PC-3 (cell line): ENCODE results near the gene NMNAT2. TPM values are rescaled to one million over a fixed set of nuclear protein-coding genes. Genes with fewer than 3 reads are reported as not detected.

Source experiments
- ATAC-seq: fragments of 200-7000 bp; cut with Tn5 transposase; 2 replicates; pipeline ENCODE4 v1.9.1; 2020; ENCODE audit warnings: mild to moderate bottlenecking, moderate library complexity
- BruUV-seq: library from RNA; stranded (reverse); fragments of 400-500 nt; replicated peaks from 2 replicates; lab custom pipeline; 2021; lab: Mats Ljungman, UMichigan
- CTCF ChIA-PET: fragments of 300-600 bp; sonication (Branson Sonifier 250); formaldehyde crosslinking; loops from one replicate; lab custom pipeline; 2022; ENCODE audit warnings: antibody characterized with exemption; lab: Charles Lee
- POLR2A ChIA-PET: fragments of 300-600 bp; sonication (Branson Sonifier 250); formaldehyde crosslinking; loops from one replicate; lab custom pipeline; 2022; ENCODE audit warnings: antibody characterized with exemption; ENCODE audit not compliant: unreplicated experiment; lab: Charles Lee
- DNase-seq: peaks from one replicate; pipeline ENCODE4 v3.0.0-alpha.2; 2015
- H2AFZ ChIP-seq: fragments of 300-600 bp; sonication (generic); 2 replicates; pipeline ENCODE4 v1.6.0; 2016; ENCODE audit warnings: antibody characterized with exemption, low read length
- H3F3A ChIP-seq: fragments of 300-600 bp; sonication (generic); one replicate; pipeline ENCODE4 v1.6.0; 2017; ENCODE audit warnings: antibody characterized with exemption, low read length, control low read depth, mild to moderate bottlenecking; ENCODE audit not compliant: unreplicated experiment
- H3K27ac ChIP-seq: fragments of 300-600 bp; sonication (generic); 2 replicates; pipeline ENCODE4 v1.5.1; 2016; ENCODE audit warnings: mild to moderate bottlenecking, low read length
- H3K27me3 ChIP-seq: fragments of 300-600 bp; sonication (generic); 2 replicates; pipeline ENCODE4 v1.6.1; 2016; ENCODE audit warnings: low read length, mixed read lengths
- H3K36me3 ChIP-seq: fragments of 300-600 bp; sonication (generic); 2 replicates; pipeline ENCODE4 v1.6.1; 2016; ENCODE audit warnings: low read depth, mixed run types, low read length, mixed read lengths
- H3K4me1 ChIP-seq: fragments of 300-600 bp; sonication (generic); 2 replicates; pipeline ENCODE4 v1.5.1; 2016; ENCODE audit warnings: low read length; ENCODE audit not compliant: insufficient read depth
- H3K4me2 ChIP-seq: fragments of 300-600 bp; sonication (generic); 2 replicates; pipeline ENCODE4 v1.6.0; 2016; ENCODE audit warnings: low read length
- H3K4me3 ChIP-seq: fragments of 300-600 bp; sonication (generic); 2 replicates; pipeline ENCODE4 v1.5.1; 2016; ENCODE audit warnings: mild to moderate bottlenecking, low read length, mixed read lengths
- H3K79me2 ChIP-seq: fragments of 300-600 bp; sonication (generic); 2 replicates; pipeline ENCODE4 v1.6.1; 2017; ENCODE audit warnings: low read length, mixed read lengths
- H3K9ac ChIP-seq: fragments of 300-600 bp; sonication (generic); 2 replicates; pipeline ENCODE4 v1.6.0; 2016; ENCODE audit warnings: mild to moderate bottlenecking, low read length
- H3K9me2 ChIP-seq: fragments of 300-600 bp; sonication (generic); replicated peaks from 2 replicates; pipeline ENCODE4 v1.6.1; 2016; ENCODE audit warnings: mixed run types, low read length, mixed read lengths
- H3K9me3 ChIP-seq: fragments of 300-600 bp; sonication (generic); 2 replicates; pipeline ENCODE4 v1.6.1; 2016; ENCODE audit warnings: low read length, mixed read lengths
- H4K20me1 ChIP-seq: fragments of 300-600 bp; sonication (generic); 2 replicates; pipeline ENCODE4 v1.6.1; 2016; ENCODE audit warnings: low read length, mixed read lengths
- EZH2 ChIP-seq: fragments of 300-600 bp; sonication (generic); IDR thresholded peaks from one replicate; pipeline ENCODE4 v1.6.1; 2017; ENCODE audit warnings: antibody characterized with exemption, mild to moderate bottlenecking, low read length; ENCODE audit not compliant: unreplicated experiment
- EZH2phosphoT487 ChIP-seq: fragments of 300-600 bp; sonication (generic); IDR thresholded peaks from 2 replicates; pipeline ENCODE4 v1.6.1; 2018; ENCODE audit warnings: mild to moderate bottlenecking, antibody characterized with exemption, low read length, borderline replicate concordance
- intact Hi-C: fragments of 100-400 bp; cut with micrococcal nuclease; formaldehyde crosslinking; loops from 2 replicates; pipeline ENCODE4 v1.9.0; 2023
- total RNA-seq: library from RNA; depleted of rRNA; stranded (reverse); fragments of >200 nt; gene quantifications from 2 replicates; pipeline ENCODE4 v1.2.3, GENCODE V29; 2014
- TF ChIP-seq, protein P1 (sequence below): fragments of 300-600 bp; sonication (generic); conservative IDR thresholded peaks from 2 replicates; pipeline ENCODE4 v1.5.1; 2017; ENCODE audit warnings: antibody characterized with exemption, low read depth, mild to moderate bottlenecking, low read length

The NMNAT2 gene
- total RNA-seq, 1 experiment from 2014 or later, result 6.0 TPM

DNA sequence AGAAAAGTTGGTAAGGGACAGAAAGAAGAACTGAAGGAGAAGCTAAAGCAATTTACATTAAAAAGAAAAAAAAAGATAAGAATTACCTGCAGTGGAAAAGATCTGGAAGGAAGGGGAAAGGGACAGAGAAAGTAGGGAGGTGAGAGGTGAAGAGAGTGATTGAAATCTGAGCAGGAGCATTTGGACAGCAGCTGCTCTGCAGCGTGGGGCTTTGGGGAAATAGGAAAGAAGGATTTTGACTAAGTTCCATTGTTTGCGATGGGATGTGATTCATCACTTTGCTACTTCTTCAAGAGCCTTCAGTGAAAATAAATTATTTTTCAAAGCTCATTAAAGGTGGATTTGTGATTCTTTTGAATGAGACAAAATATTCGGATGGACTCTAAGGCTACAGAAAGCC is 26.1 kb upstream of the NMNAT2 start:
- H3K79me2 ChIP-seq, result no peaks in the 10 kb centered on the region
- intact Hi-C loops, result no loop called here
- peak overlapping the region; percentile 90 for H3K27ac ChIP-seq
- POLR2A ChIA-PET, result interaction anchor here (0.6 kb wide), 3 partner anchors 16 to 239 kb away, joined by 3 to 9 read pairs (median 4); no protein-coding TSS in a partner anchor
- TF ChIP-seq EZH2phosphoT487, result no peak
- no peak for TF ChIP-seq EZH2
- TF ChIP-seq, protein P1, sequence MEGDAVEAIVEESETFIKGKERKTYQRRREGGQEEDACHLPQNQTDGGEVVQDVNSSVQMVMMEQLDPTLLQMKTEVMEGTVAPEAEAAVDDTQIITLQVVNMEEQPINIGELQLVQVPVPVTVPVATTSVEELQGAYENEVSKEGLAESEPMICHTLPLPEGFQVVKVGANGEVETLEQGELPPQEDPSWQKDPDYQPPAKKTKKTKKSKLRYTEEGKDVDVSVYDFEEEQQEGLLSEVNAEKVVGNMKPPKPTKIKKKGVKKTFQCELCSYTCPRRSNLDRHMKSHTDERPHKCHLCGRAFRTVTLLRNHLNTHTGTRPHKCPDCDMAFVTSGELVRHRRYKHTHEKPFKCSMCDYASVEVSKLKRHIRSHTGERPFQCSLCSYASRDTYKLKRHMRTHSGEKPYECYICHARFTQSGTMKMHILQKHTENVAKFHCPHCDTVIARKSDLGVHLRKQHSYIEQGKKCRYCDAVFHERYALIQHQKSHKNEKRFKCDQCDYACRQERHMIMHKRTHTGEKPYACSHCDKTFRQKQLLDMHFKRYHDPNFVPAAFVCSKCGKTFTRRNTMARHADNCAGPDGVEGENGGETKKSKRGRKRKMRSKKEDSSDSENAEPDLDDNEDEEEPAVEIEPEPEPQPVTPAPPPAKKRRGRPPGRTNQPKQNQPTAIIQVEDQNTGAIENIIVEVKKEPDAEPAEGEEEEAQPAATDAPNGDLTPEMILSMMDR, result no peak
- H3K9me2 ChIP-seq, result no peaks in the 10 kb centered on the region
- H3K4me2 ChIP-seq, result peak overlapping the region; percentile 81
- H3K4me1 ChIP-seq, result peaks cover 39% of the 10 kb centered on the region
- H3F3A ChIP-seq, result no peaks in the 10 kb centered on the region
- DNase-seq (peak; percentile 88), ATAC-seq (peak; percentile 94)
- no TSS peak for BruUV-seq
- no peaks in the 10 kb centered on the region for H3K9me3 ChIP-seq
- CTCF ChIA-PET, result interaction anchor here (0.6 to 0.9 kb wide), 2 partner anchors 12 to 24 kb away, joined by 3 to 5 read pairs; no protein-coding TSS in a partner anchor
- H3K4me3 ChIP-seq, result peak overlapping the region; percentile 43
- H3K36me3 ChIP-seq, result no peaks in the 10 kb centered on the region
- no peaks in the 10 kb centered on the region for H3K27me3 ChIP-seq
- peak overlapping the region; percentile 15; the same call in 1 of the 2 replicates for H3K9ac ChIP-seq
- no peaks in the 10 kb centered on the region for H4K20me1 ChIP-seq
- 0 out of 2 replicates have a peak overlapping the region, but pooled peaks have one; percentile 57 for H2AFZ ChIP-seq

DNA sequence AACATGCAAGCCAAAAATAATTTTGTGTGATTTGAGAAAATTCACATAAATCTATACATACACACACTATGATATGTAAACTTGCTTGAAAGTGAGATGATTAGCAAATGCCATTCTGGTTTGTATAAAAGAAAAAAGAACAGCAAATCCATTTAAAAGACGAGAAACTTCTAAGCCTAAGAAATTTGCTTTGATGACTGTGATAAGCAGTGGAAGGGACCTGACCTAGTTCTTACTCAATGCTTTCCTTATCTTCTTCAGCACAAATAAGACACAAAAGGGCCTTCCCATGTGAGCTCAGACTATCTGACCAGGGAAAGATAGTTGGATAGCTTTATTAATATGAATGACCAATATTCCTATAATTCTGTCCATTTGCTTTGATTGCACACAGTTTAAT is 25.3 kb upstream of the NMNAT2 start:
- BruUV-seq, result no TSS peak
- intact Hi-C loops, result no loop called here
- Histone ChIP-seq H3K9ac (no peak overlapping the region), H3K79me2 (no peaks in the 10 kb centered on the region), H3K36me3 (no peaks in the 10 kb centered on the region), H3K4me2 (no peak overlapping the region), H3F3A (no peaks in the 10 kb centered on the region), H3K9me3 (no peaks in the 10 kb centered on the region), H3K27me3 (no peaks in the 10 kb centered on the region), H4K20me1 (no peaks in the 10 kb centered on the region), H2AFZ (no peak overlapping the region), H3K27ac (peak overlapping the region; percentile 90), H3K9me2 (no peaks in the 10 kb centered on the region), H3K4me1 (peaks cover 39% of the 10 kb centered on the region), H3K4me3 (no peak overlapping the region)
- ChIA-PET CTCF (no interaction called here), POLR2A (no interaction called here)
- ATAC-seq (no peak), DNase-seq (no peak)
- TF ChIP-seq, protein P1, result no peak
- no peak for TF ChIP-seq EZH2phosphoT487
- no peak for TF ChIP-seq EZH2

DNA sequence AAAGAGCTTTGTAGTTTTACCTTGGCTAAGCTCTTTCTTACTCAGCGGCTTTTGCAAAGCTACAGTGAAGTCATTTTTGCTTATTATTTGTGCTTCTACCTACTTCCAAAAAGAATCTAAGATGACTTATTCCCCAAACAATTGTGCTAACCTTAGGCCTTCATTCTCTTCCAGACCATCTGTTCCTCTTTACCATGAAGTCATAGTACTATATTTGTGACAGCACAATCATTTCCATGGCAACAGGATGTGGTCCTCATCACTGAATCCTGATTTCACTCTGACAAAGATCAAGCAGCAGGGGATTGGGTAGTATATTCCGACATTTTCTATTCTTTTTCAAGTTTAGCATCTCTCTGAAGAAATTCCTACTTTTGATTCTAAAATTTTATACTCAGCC is 24.8 kb upstream of the NMNAT2 start:
- ChIA-PET POLR2A (no interaction called here), CTCF (no interaction called here)
- intact Hi-C loops, result no loop called here
- Histone ChIP-seq H3K27me3 (no peaks in the 10 kb centered on the region), H3F3A (no peaks in the 10 kb centered on the region), H3K79me2 (no peaks in the 10 kb centered on the region), H3K4me2 (no peak overlapping the region), H3K9me2 (no peaks in the 10 kb centered on the region), H3K9ac (no peak overlapping the region), H3K4me3 (no peak overlapping the region), H2AFZ (no peak overlapping the region), H3K36me3 (no peaks in the 10 kb centered on the region), H3K9me3 (no peaks in the 10 kb centered on the region), H3K27ac (peak overlapping the region; percentile 90; the same call in 1 of the 2 replicates), H3K4me1 (peaks cover 39% of the 10 kb centered on the region), H4K20me1 (no peaks in the 10 kb centered on the region)
- no TSS peak for BruUV-seq
- TF ChIP-seq, protein P1, result no peak
- TF ChIP-seq EZH2, result no peak
- no peak for TF ChIP-seq EZH2phosphoT487
- DNase-seq (peak; percentile 35), ATAC-seq (no peak)
